DND-41 (cell line): ENCODE results near the gene IQGAP3.
A peak's percentile ranks its signal among the peaks of the same experiment; 100 is the strongest.

Experiments
- ATAC-seq: fragments of 200-7000 bp; cut with Tn5 transposase; 3 replicates; pipeline ENCODE4 v1.9.1; 2021; ENCODE audit warnings: low read depth; ENCODE audit not compliant: insufficient read depth
- DNase-seq: peaks from one replicate; pipeline ENCODE4 v3.0.0-alpha.2; 2020
- H2AFZ ChIP-seq: 2 replicates; pipeline ENCODE4 v1.6.0; 2012; ENCODE audit warnings: low read depth, low read length
- H3K27ac ChIP-seq: 2 replicates; pipeline ENCODE4 v1.5.1; 2012; ENCODE audit warnings: low read length, inconsistent platforms
- H3K27me3 ChIP-seq: fragments of 200-600 bp; sonication (generic); 2 replicates; pipeline ENCODE4 v1.6.0; 2012; ENCODE audit warnings: low read length, mild to moderate bottlenecking, inconsistent platforms; ENCODE audit not compliant: insufficient read depth, poor library complexity
- H3K36me3 ChIP-seq: 2 replicates; pipeline ENCODE4 v1.5.1; 2012; ENCODE audit warnings: low read length, inconsistent platforms; ENCODE audit not compliant: insufficient read depth
- H3K4me1 ChIP-seq: 2 replicates; pipeline ENCODE4 v1.5.1; 2012; ENCODE audit warnings: mild to moderate bottlenecking, low read length; ENCODE audit not compliant: insufficient read depth
- H3K4me2 ChIP-seq: 2 replicates; pipeline ENCODE4 v1.6.0; 2012; ENCODE audit warnings: mild to moderate bottlenecking, moderate library complexity, low read length, inconsistent platforms; ENCODE audit not compliant: insufficient read depth
- H3K4me3 ChIP-seq, 2 experiments: fragments of 200-600 bp in 1 of 2; shearing (Covaris generic) in 1 of 2; 2 replicates each; pipeline ENCODE4 v1.5.1; 2012 to 2016; ENCODE audit warnings: inconsistent platforms in 2 of 2, low read length in 2 of 2, mild to moderate bottlenecking in 2 of 2, low read depth in 1 of 2, moderate library complexity in 1 of 2
- H3K79me2 ChIP-seq: 2 replicates; pipeline ENCODE4 v1.6.0; 2012; ENCODE audit warnings: low read length, inconsistent platforms; ENCODE audit not compliant: insufficient read depth
- H3K9ac ChIP-seq: 2 replicates; pipeline ENCODE4 v1.6.0; 2012; ENCODE audit warnings: low read depth, mild to moderate bottlenecking, inconsistent platforms, low read length, moderate library complexity
- H3K9me3 ChIP-seq: 2 replicates; pipeline ENCODE4 v1.5.1; 2012; ENCODE audit warnings: low read length, moderate library complexity, mild to moderate bottlenecking, inconsistent platforms; ENCODE audit not compliant: insufficient read depth, severe bottlenecking
- H4K20me1 ChIP-seq: 2 replicates; pipeline ENCODE4 v1.6.0; 2012; ENCODE audit warnings: low read length; ENCODE audit not compliant: insufficient read depth
- CTCF ChIP-seq: IDR thresholded peaks from 2 replicates; pipeline ENCODE4 v1.5.1; 2012; ENCODE audit warnings: borderline replicate concordance, low read length, moderate library complexity, mild to moderate bottlenecking; ENCODE audit not compliant: poor library complexity, severe bottlenecking; ENCODE audit errors: extremely low read depth
- EZH2 ChIP-seq: IDR thresholded peaks from 3 replicates; pipeline ENCODE4 v1.6.1; 2012; ENCODE audit warnings: borderline replicate concordance, low read depth, mild to moderate bottlenecking, moderate library complexity, low read length, inconsistent platforms; ENCODE audit not compliant: severe bottlenecking

The IQGAP3 gene

DNA sequence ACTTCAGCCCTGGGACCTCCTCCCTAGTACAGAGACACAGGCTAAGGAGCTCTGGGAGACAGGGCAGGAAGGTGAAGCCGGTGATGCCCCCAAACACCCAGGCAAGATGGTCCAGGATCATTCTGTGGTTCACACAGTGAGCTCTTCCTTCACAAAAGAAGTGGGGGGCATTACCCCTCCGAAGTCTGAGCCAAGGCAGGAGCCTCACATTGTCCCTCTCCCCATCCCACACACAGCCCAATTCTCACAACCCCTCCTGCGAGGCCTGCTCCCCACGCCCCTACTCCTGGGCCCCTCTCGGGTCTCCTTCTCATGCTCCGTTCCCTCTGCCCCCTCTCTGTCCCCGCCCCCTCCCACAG is 82.5 kb downstream of the IQGAP3 start:
- Histone ChIP-seq H3K9me3 (no peaks in the 10 kb centered on the region), H3K27me3 (no peaks in the 10 kb centered on the region), H3K36me3 (peaks cover 18% of the 10 kb centered on the region), H4K20me1 (peaks cover 95% of the 10 kb centered on the region), H3K4me3 (no peak overlapping the region), H3K4me2 (no peak overlapping the region), H3K79me2 (peaks cover 97% of the 10 kb centered on the region), H3K27ac (no peak overlapping the region), H3K9ac (no peak overlapping the region), H3K4me1 (peaks cover 2% of the 10 kb centered on the region; the same call in 1 of the 2 replicates), H2AFZ (no peak overlapping the region)
- no peak for ATAC-seq
- TF ChIP-seq CTCF (no peak), EZH2 (no peak)
- no peak for DNase-seq

GRCh38 chr1:156489166-156489934 is 83.0 kb downstream of the IQGAP3 start:
- TF ChIP-seq EZH2 (no peak), CTCF (no peak)

DNA sequence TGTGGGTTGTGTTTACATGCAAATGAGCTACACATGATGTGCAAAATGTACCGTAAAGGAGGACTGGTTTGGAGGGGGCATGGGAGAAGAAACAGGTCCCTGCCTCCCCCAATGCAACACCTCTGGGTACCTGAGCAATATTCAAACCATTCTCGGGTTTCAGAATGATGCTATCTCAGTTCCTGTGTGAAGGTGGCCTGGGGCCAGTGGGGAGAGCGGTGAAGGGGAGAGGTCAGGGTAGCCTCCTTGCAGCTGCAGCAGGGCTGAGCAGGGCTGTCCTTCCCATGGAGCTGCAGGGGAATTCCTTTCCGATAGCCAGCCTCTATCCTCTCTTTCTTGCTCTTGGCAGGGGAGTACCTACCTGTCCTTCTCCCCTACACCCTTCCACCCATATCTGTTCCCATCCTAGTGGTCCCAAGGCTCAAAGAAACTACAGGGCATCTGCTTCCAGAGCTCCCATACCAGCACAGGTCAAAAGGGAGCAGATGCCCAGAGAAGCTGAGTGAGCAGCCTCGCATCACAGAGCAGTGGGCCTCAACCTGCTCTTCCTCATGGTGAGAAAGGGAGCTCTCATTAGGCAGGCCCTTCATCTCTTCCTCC is 83.7 kb downstream of the IQGAP3 start:
- Histone ChIP-seq H3K9ac (no peak overlapping the region), H3K36me3 (peaks cover 10% of the 10 kb centered on the region), H3K4me1 (no peaks in the 10 kb centered on the region; the same call in 1 of the 2 replicates), H3K9me3 (no peaks in the 10 kb centered on the region), H3K79me2 (peaks cover 97% of the 10 kb centered on the region), H3K4me3 (no peak overlapping the region), H3K27me3 (no peaks in the 10 kb centered on the region), H4K20me1 (peaks cover 95% of the 10 kb centered on the region), H3K4me2 (no peak overlapping the region; the same call in 1 of the 2 replicates), H3K27ac (no peak overlapping the region), H2AFZ (no peak overlapping the region)
- no peak for ATAC-seq
- TF ChIP-seq CTCF (no peak), EZH2 (no peak)
- no peak for DNase-seq

More at GRCh38 chr1:156489166-156489934, 83.0 kb downstream of the IQGAP3 start:
- Histone ChIP-seq H3K27me3 (no peaks in the 10 kb centered on the region), H4K20me1 (peaks cover 95% of the 10 kb centered on the region), H3K9ac (no peak overlapping the region), H3K27ac (peak overlapping the region; percentile 5; the same call in 1 of the 2 replicates), H3K4me2 (no peak overlapping the region), H3K36me3 (peaks cover 13% of the 10 kb centered on the region; the same call in 1 of the 2 replicates), H3K9me3 (no peaks in the 10 kb centered on the region), H3K4me1 (peaks cover 2% of the 10 kb centered on the region; the same call in 1 of the 2 replicates), H3K79me2 (peaks cover 97% of the 10 kb centered on the region), H2AFZ (no peak overlapping the region), H3K4me3 (no peak overlapping the region)
- DNase-seq (peak; percentile 74), ATAC-seq (peak; percentile 76)
